Activated CD8-positive, alpha-beta T cell treated with anti-CD3 and anti-CD28 coated beads, Interleukin-2, amount 10 ng/mL, durations not matched to agents 7 days and 5 days (primary cell): Measurements from ENCODE around the gene CNDP2. TPM values are rescaled to one million over a fixed set of nuclear protein-coding genes. Genes with fewer than 3 reads are reported as not detected.

ENCODE experiments used
- ATAC-seq: fragments of 150-1000 bp; cut with Tn5 transposase; one replicate; pipeline ENCODE4 v1.10.0; 2021; ENCODE audit warnings: moderate library complexity
- CTCF ChIA-PET: fragments of 350-600 bp; sonication (Branson Sonifier 250); formaldehyde crosslinking; loops from one replicate; lab custom pipeline; 2021; ENCODE audit warnings: antibody characterized with exemption; lab: Charles Lee
- POLR2A ChIA-PET: fragments of 350-600 bp; sonication (Branson Sonifier 250); formaldehyde crosslinking; loops from one replicate; lab custom pipeline; 2021; ENCODE audit warnings: antibody characterized with exemption; lab: Charles Lee
- DNase-seq: peaks from one replicate; pipeline ENCODE4 v3.0.0-alpha.2; 2020
- H3K27ac Mint-ChIP-seq: one replicate; pipeline ENCODE4 v1.8.0; 2021; ENCODE audit warnings: mild to moderate bottlenecking, mixed read lengths
- H3K27me3 Mint-ChIP-seq: one replicate; pipeline ENCODE4 v1.8.0; 2021; ENCODE audit warnings: low read depth, mixed read lengths
- H3K36me3 Mint-ChIP-seq: one replicate; pipeline ENCODE4 v1.8.0; 2021; ENCODE audit warnings: low read depth, mixed read lengths
- H3K4me1 Mint-ChIP-seq: one replicate; pipeline ENCODE4 v1.8.0; 2021; ENCODE audit warnings: low read depth, mixed read lengths
- H3K4me3 Mint-ChIP-seq: one replicate; pipeline ENCODE4 v1.8.0; 2021; ENCODE audit warnings: mild to moderate bottlenecking, mixed read lengths
- H3K9me3 Mint-ChIP-seq: one replicate; pipeline ENCODE4 v1.8.0; 2022; ENCODE audit warnings: mixed read lengths; ENCODE audit not compliant: insufficient read depth
- total RNA-seq, 2 experiments: library from RNA; stranded (reverse); gene quantifications; one replicate each; pipeline ENCODE4 v1.2.3, GENCODE V29; 2021

The CNDP2 gene
- total RNA-seq, 2 experiments from 2014 or later: 131 to 144 TPM

DNA sequence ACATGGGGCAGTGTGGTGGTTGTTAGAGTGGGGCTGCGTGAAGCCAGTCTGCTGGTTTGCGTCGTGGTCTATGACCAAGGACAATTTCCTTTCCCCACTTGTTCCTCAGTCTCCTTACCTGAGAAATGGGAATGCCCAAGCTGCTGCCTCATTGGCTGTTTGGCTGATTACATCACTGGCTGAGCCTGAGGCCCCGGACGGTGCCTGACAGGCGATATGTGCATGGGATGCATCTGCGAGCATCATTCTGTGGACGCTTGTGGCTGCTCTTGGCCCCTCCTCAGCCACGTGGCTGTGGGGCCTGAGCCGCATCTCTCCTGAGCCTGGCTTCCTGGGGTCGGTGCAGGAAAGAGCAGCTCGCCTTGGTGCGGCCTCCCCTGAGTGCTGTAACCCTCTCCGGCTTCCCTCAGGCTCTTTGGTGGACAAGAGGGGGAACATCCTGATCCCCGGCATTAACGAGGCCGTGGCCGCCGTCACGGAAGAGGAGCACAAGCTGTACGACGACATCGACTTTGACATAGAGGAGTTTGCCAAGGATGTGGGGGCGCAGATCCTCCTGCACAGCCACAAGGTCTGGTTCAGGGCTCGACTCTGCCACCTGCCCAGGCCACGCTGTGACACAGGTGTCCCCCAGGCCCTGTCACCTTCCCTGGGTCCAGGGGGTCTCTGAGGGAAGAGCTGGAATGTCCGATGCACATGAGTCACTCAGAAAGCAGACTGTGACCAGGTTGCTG, 17.2 kb downstream of the CNDP2 start:
- Mint-ChIP-seq H3K36me3 (peaks cover 51% of the 10 kb centered on the region), H3K4me3 (no peak overlapping the region), H3K4me1 (no peaks in the 10 kb centered on the region), H3K27ac (no peak overlapping the region), H3K9me3 (no peaks in the 10 kb centered on the region), H3K27me3 (no peaks in the 10 kb centered on the region)
- ChIA-PET CTCF (no interaction called here), POLR2A (no interaction called here)
- ATAC-seq (no peak), DNase-seq (no peak)

DNA sequence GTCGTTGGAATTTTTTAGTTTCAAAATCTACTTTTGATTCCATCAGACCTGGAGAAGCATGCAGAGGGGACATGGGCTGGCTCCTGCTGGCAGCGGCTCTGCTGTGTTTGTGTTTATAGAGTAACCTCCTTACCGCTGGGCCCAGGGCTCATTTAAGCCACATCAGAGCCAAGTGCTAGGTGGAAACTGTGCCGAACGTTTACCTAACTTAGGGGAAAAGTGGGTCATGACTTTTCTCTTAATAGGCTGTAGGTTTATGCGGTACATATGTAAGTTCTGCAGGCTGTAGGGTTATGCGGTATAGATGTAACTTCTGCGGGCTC, 17.7 kb downstream of the CNDP2 start:
- Mint-ChIP-seq H3K27ac (no peak overlapping the region), H3K36me3 (peaks cover 47% of the 10 kb centered on the region), H3K9me3 (no peaks in the 10 kb centered on the region), H3K4me1 (no peaks in the 10 kb centered on the region), H3K4me3 (no peak overlapping the region), H3K27me3 (no peaks in the 10 kb centered on the region)
- CTCF ChIA-PET: no interaction called here
- ATAC-seq (no peak), DNase-seq (no peak)
- POLR2A ChIA-PET: no interaction called here

DNA sequence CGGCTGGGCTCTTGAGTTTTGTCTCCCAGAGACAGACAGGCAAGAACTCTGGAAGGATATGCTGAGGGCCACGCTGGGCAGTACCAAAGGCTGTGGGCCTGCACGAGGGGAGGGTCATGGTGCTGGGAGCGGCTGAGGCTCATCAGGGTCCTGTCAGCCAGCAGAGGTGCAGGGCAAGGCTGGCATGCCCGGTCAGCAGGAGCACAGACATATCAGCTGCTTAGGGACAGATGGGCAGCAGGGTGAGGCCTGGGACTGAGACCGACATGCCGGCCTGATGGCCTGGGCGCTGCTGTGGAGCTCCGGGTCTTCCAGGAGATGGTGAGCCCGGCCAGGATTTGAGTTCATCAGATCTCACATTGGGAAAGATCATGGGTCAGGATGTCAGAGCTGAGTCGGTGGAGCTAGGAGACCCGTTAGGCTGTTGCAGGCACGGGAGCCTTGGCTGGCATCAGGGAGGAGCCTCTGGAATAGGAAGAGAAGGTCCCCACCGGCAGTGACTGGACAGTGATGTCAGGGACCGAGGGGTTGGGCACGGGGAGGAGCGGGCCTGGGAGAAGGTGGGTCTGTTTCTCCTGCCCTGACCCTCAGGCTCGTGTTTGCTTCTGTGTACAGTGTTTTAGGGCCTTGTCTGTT, 18.8 kb downstream of the CNDP2 start:
- ChIA-PET POLR2A (no interaction called here), CTCF (no interaction called here)
- Mint-ChIP-seq H3K9me3 (no peaks in the 10 kb centered on the region), H3K27me3 (no peaks in the 10 kb centered on the region), H3K27ac (no peak overlapping the region), H3K36me3 (peaks cover 53% of the 10 kb centered on the region), H3K4me1 (no peaks in the 10 kb centered on the region), H3K4me3 (no peak overlapping the region)
- no peak for DNase-seq
- no peak for ATAC-seq

DNA sequence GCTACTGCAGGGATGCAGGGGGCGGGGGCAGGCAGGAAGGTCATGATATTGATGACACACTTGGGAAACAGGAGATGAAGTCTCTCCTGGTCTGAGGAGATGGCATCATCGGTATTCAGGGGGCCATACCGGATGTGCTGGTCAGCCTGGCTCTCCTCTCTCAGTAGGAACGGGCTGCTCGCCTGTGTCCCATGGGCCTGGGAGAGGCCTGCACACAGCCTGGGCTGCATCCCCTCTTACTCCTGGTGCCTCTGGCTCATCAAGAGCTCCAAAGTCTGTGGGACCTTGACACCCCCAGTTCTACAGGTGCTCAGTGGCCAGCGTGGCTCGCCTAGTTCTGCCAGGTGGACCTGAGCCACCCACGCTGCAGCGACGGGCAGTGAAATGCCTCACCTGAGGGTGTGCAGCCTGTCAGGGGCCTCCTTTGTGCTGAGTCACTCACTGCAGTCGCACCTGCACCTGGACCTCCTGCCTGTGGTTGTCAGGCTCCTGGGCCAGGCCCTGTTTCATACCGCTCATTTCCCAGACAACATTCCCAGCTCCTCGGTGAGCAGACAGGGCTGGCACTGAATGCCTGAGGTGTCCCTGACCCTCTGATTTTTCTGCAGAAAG, 19.6 kb downstream of the CNDP2 start:
- no peak overlapping the region for H3K4me3 Mint-ChIP-seq
- no peak overlapping the region for H3K27ac Mint-ChIP-seq
- H3K9me3 Mint-ChIP-seq: no peaks in the 10 kb centered on the region
- H3K4me1 Mint-ChIP-seq: no peaks in the 10 kb centered on the region
- ChIA-PET POLR2A (no interaction called here), CTCF (no interaction called here)
- no peak for DNase-seq
- no peaks in the 10 kb centered on the region for H3K27me3 Mint-ChIP-seq
- peaks cover 54% of the 10 kb centered on the region for H3K36me3 Mint-ChIP-seq
- ATAC-seq: no peak

DNA sequence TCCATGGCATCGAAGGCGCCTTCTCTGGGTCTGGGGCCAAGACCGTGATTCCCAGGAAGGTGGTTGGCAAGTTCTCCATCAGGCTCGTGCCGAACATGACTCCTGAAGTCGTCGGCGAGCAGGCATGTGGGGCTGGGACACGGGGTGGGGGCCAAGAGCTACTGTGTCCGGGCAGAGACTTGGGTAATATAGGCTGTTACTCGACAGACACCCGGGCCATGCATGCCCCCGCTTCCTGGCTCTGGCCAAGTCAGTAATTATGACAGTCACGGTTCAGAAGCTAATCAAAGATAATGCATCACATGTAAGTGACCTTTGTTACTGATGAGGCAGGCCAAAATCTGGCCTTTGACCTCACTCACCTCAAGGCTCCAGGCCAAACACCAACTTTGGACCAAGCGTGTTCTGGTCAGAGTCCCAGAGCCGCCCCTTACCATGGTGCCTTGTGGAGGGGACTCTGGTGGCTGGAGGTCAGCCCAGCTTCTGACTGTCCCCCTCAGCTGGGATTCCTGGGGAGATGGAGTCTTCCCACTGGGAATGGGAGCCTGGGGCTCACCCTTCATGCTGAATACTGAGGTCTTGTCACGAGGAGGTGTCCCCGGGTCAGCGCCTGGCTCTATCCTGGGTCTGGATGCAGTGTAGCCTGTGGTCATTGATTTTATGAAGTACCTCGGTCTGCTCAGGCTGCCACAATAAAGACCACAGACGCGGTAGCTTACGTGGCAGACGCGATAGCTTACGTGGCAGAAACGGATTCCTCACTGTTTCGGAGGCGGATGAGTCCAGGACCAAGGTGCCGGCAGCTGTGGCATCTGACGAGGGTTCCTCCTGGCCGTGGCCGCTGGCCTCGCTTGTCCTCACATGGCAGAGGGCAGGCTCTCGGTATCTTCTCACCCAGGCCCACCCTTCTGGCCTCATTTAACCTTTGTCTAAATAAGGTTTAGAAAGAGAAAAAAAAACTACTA, 20.4 kb downstream of the CNDP2 start:
- ATAC-seq: no peak
- H3K27me3 Mint-ChIP-seq: no peaks in the 10 kb centered on the region
- H3K9me3 Mint-ChIP-seq: no peaks in the 10 kb centered on the region
- ChIA-PET CTCF (no interaction called here), POLR2A (no interaction called here)
- DNase-seq: no peak
- no peak overlapping the region for H3K4me3 Mint-ChIP-seq
- peaks cover 56% of the 10 kb centered on the region for H3K36me3 Mint-ChIP-seq
- no peak overlapping the region for H3K27ac Mint-ChIP-seq
- H3K4me1 Mint-ChIP-seq: no peaks in the 10 kb centered on the region

DNA sequence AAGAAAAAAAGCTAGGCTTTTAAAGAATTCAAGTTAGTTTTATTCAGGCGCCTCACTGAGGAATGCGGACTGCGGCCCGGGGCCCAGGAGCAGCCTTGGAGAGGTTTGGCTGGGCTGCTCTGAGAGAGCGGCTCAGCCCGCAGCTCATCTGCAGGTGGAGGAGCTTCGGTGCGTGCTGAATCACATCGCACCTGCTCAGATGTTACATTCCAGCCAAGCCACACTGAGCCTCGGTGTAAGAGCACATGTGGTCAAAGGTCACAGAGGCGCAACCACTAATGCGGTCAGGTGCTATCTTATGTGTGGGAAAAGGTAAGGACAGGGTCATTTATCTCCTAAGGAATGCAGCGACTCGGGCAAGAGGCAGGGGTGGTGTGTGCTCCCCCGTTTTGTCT, 21.1 kb downstream of the CNDP2 start:
- H3K9me3 Mint-ChIP-seq: no peaks in the 10 kb centered on the region
- no peaks in the 10 kb centered on the region for H3K4me1 Mint-ChIP-seq
- no peaks in the 10 kb centered on the region for H3K27me3 Mint-ChIP-seq
- POLR2A ChIA-PET: no interaction called here
- ATAC-seq (no peak), DNase-seq (no peak)
- CTCF ChIA-PET: interaction anchor here (1.3 kb wide), 1 partner anchor 35 kb away, joined by 4 read pairs; no protein-coding TSS in a partner anchor
- H3K27ac Mint-ChIP-seq: no peak overlapping the region
- peaks cover 62% of the 10 kb centered on the region for H3K36me3 Mint-ChIP-seq
- H3K4me3 Mint-ChIP-seq: no peak overlapping the region

DNA sequence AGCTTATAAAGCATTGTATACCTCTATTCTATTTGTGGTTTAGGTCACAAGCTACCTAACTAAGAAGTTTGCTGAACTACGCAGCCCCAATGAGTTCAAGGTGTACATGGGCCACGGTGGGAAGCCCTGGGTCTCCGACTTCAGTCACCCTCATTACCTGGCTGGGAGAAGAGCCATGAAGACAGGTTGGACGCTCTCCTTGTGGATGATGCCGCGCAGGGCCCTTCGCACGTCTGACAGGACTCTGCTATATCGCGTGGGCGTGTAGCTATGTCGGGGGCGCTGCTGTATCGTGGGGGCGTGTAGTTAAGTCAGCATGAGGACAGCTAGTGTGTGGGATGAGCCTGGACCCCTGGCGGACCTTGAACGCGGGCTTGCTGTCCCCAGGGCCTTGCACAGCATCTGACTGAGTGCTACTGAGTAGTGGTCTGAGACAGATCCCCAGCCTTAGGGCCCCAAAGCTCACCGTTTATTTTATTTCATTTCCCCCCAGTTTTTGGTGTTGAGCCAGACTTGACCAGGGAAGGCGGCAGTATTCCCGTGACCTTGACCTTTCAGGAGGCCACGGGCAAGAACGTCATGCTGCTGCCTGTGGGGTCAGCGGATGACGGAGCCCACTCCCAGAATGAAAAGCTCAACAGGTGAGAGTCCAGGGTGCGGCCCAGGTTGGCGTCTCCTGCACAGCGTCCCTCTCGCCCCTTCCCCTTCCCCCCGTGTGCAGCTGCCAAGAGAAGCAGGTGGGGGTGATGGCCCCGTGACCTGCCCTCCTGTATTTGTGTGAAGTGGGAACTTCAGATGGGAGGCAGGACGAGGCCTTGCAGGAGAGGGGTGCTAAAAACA, 22.5 kb downstream of the CNDP2 start:
- no peak for DNase-seq
- no peaks in the 10 kb centered on the region for H3K4me1 Mint-ChIP-seq
- peaks cover 53% of the 10 kb centered on the region for H3K36me3 Mint-ChIP-seq
- no peak for ATAC-seq
- H3K27me3 Mint-ChIP-seq: no peaks in the 10 kb centered on the region
- no peak overlapping the region for H3K27ac Mint-ChIP-seq
- no peak overlapping the region for H3K4me3 Mint-ChIP-seq
- no peaks in the 10 kb centered on the region for H3K9me3 Mint-ChIP-seq
- ChIA-PET POLR2A (no interaction called here), CTCF (interaction anchor here (0.8 to 1.3 kb wide), 2 partner anchors 33 to 176 kb away, joined by 4 read pairs; no protein-coding TSS in a partner anchor)

DNA sequence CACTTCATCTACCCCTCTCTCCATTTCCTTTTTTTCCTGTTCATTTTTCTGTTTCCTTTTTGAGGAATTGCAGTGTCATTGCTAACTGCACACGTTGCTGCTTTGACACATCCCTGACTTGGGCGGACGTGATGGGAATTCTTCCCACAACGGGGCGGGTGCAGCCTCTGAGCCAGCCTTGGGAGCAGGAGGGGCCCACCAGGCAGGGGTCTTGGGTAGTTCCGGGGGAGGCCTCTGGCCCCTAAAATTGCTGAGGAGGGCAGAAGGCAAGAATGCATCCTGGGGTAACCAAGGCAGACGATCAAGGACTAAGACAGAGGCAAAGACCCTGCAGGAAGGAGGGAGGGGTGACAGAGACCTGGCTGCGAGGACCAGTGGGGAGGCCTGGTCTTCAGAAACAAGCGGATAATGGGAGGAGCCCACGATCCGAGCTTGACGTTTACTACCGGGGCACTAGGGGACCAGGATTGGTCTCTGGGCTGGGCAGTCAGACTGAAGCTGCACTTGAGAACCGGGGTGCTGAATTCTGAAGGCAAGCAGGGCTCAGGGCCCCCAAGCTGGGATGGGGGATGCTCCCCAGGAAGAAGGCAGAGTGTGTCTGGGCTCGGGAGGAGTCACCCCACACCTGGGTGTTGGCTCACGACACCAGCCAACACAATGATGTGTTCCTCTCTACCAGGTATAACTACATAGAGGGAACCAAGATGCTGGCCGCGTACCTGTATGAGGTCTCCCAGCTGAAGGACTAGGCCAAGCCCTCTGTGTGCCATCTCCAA, 23.3 kb downstream of the CNDP2 start:
- Mint-ChIP-seq H3K4me1 (no peaks in the 10 kb centered on the region), H3K4me3 (no peak overlapping the region), H3K27me3 (no peaks in the 10 kb centered on the region), H3K9me3 (no peaks in the 10 kb centered on the region), H3K27ac (no peak overlapping the region), H3K36me3 (peaks cover 53% of the 10 kb centered on the region)
- ATAC-seq (no peak), DNase-seq (no peak)
- CTCF ChIA-PET: no interaction called here
- POLR2A ChIA-PET: no interaction called here

DNA sequence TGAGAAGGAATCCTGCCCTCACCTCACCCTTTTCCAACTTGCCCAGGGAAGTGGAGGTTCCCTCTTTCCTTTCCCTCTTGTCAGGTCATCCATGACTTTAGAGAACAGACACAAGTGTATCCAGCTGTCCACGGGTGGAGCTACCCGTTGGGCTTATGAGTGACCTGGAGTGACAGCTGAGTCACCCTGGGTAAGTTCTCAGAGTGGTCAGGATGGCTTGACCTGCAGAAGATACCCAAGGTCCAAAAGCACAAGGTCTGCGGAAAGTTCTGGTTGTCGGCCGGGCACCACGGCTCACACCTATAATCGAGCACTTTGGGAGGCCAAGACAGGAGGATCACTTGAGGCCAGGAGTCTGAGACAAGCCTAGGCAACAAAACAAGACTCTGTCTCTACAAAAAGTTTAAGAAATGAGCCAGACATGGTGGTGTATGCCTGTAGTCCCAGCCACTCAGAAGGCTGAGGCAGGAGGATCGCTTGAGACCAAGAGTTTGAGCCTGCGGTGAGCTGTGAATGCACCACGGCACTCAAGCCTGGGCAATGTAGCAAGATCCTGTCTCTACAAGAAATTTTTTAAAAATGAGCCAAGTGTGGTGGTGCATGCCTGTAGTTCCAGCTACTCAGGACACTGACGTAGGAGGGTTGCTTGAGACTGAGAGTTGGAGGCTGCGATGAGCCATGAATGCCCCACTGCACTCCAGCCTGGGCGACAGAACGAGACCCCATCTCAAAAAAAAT, 24.1 kb downstream of the CNDP2 start:
- H3K27ac Mint-ChIP-seq: no peak overlapping the region

DNA sequence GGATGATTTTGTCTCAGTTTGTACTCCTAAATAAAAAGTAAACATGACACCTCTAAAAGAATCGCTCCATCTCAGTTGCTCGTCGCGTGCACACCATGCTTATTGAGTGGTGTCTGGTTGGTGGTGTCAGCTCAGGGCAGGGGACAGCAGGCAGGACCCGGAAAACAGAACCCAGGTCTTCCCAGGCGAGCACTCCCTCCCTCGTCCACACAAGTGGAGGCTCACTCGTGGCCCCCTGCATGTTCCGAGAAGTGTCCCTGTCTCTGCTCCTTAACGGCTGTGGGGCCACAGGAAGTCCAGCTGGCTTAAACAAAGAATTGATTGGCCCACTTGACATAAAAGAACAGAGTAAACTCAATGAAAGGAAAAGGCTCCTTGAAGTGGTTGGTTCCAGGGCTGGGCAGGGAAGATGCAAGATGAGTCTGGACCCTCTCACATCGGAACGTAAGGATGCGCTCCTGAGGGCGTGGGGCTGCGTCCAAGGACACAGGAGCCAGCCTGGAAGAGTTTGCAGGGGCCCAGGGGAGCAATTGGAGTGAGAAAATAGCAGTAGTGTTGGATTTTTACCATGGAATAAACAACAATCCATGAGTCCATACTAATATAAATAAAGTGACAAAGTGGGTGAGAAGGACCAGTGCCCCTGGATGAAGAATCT, 25.0 kb downstream of the CNDP2 start:
- Mint-ChIP-seq H3K9me3 (no peaks in the 10 kb centered on the region), H3K27me3 (no peaks in the 10 kb centered on the region), H3K4me1 (no peaks in the 10 kb centered on the region), H3K4me3 (no peak overlapping the region), H3K36me3 (peaks cover 43% of the 10 kb centered on the region), H3K27ac (no peak overlapping the region)
- ChIA-PET CTCF (no interaction called here), POLR2A (no interaction called here)
- DNase-seq (no peak), ATAC-seq (no peak)

More for the DNA sequence above, 24.1 kb downstream of the CNDP2 start:
- ATAC-seq (no peak), DNase-seq (no peak)
- Mint-ChIP-seq H3K27me3 (no peaks in the 10 kb centered on the region), H3K36me3 (peaks cover 46% of the 10 kb centered on the region), H3K4me1 (no peaks in the 10 kb centered on the region), H3K4me3 (no peak overlapping the region), H3K9me3 (no peaks in the 10 kb centered on the region)
- ChIA-PET CTCF (no interaction called here), POLR2A (no interaction called here)
